ENCODE measurements around the gene LIPI. TPM values are rescaled to one million over a fixed set of nuclear protein-coding genes. Genes with fewer than 3 reads are reported as not detected.
"Not testable (repeated sequence)": the region's sequence is repeated elsewhere in the genome, so short reads cannot be mapped to it uniquely, and the experiment has no call there.

Gene LIPI
- total RNA-seq, 1 donor from 2014 or later, result not detected

- Mint-ChIP-seq H3K4me3 (no peak overlapping the region), H3K27ac (no peak overlapping the region), H3K36me3 (ENCODE audit: low read depth) (peaks cover 8% of the 10 kb centered on the region), H3K27me3 (ENCODE audit: insufficient read depth) (no peaks in the 10 kb centered on the region), H3K9me3 (peaks cover 5% of the 10 kb centered on the region), H3K4me1 (ENCODE audit: low read depth) (peaks cover 5% of the 10 kb centered on the region)
- DNase-seq (ENCODE audit: low spot score), result no peak
- intact Hi-C loops (cut with micrococcal nuclease), result no loop called here
These were observed 111.2 kb downstream of the LIPI start for GRCh38 chr21:14099570-14099969.

DNA sequence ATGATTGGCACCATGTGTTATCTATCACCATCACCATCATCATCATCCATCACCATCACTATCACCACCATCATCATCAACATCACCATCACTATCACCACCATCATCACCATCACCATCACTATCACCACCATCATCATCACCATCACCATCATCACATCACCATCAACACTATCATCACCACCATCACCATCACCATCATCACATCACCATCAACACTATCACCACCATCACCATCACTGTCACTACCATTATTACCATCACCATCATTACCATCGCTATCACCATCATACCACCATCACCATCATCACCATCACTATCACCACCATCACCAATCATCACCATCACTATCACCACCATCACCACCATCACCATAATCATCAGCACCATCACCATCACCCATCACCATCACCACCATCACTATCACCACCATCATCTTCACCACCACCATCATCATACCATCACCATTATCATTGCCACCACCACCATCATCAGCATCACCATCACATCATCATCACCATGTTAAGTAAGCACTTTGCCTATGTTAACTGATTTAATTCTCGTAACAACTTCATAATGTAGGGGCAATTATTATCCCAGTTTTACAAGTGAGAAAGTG lies 112.8 kb downstream of the LIPI start:
- intact Hi-C loops (cut with micrococcal nuclease), result no loop called here
- peaks cover 5% of the 10 kb centered on the region for H3K4me1 Mint-ChIP-seq (ENCODE audit: low read depth)
- H3K36me3 Mint-ChIP-seq (ENCODE audit: low read depth), result peaks cover 8% of the 10 kb centered on the region
- no peak for DNase-seq (ENCODE audit: low spot score)
- H3K27me3 Mint-ChIP-seq (ENCODE audit: insufficient read depth), result no peaks in the 10 kb centered on the region
- peaks cover 5% of the 10 kb centered on the region for H3K9me3 Mint-ChIP-seq
- no peak overlapping the region for H3K4me3 Mint-ChIP-seq
- no peak overlapping the region for H3K27ac Mint-ChIP-seq

- Mint-ChIP-seq H3K27ac (no peak overlapping the region), H3K36me3 (ENCODE audit: low read depth) (peaks cover 13% of the 10 kb centered on the region), H3K4me1 (ENCODE audit: low read depth) (peaks cover 2% of the 10 kb centered on the region), H3K4me3 (no peak overlapping the region), H3K27me3 (ENCODE audit: insufficient read depth) (no peaks in the 10 kb centered on the region), H3K9me3 (peaks cover 6% of the 10 kb centered on the region)
- no peak for DNase-seq (ENCODE audit: low spot score)
- intact Hi-C loops (cut with micrococcal nuclease), result no loop called here
These were observed 114.2 kb downstream of the LIPI start for GRCh38 chr21:14096577-14096976.

DNA sequence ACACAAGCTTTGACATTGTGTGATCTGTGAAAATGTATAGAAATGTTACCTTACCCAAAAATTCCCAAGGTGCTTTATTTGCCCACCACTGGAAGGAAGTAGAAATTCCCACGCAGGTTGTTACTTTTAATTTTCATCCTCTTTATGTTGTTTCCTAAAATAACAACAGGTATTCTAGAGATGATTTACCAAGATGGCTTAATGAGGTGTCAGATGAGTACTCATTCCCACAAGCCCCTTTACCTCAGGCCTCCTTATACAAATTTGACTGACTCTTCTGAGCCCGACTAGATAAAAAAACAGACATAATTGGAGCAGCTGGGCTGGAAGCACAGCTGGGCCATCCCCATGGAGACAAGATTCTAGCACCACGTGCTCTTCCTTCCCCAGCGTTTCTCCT lies 114.6 kb downstream of the LIPI start:
- Mint-ChIP-seq H3K27ac (no peak overlapping the region), H3K27me3 (ENCODE audit: insufficient read depth) (no peaks in the 10 kb centered on the region), H3K4me3 (no peak overlapping the region), H3K36me3 (ENCODE audit: low read depth) (peaks cover 16% of the 10 kb centered on the region), H3K4me1 (ENCODE audit: low read depth) (peaks cover 6% of the 10 kb centered on the region), H3K9me3 (peaks cover 10% of the 10 kb centered on the region)
- intact Hi-C loops (cut with micrococcal nuclease), result no loop called here
- no peak for DNase-seq (ENCODE audit: low spot score)

- H3K4me1 Mint-ChIP-seq (ENCODE audit: low read depth), result peaks cover 11% of the 10 kb centered on the region
- H3K4me3 Mint-ChIP-seq, result no peak overlapping the region
- intact Hi-C loops (cut with micrococcal nuclease), result no loop called here
These were observed 115.7 kb downstream of the LIPI start for GRCh38 chr21:14095056-14095455.

GRCh38 chr21:14092834-14093560 lies 117.8 kb downstream of the LIPI start:
- no peak for DNase-seq (ENCODE audit: low spot score)
- Mint-ChIP-seq H3K4me1 (ENCODE audit: low read depth) (peaks cover 27% of the 10 kb centered on the region), H3K36me3 (ENCODE audit: low read depth) (peaks cover 22% of the 10 kb centered on the region), H3K27ac (no peak overlapping the region), H3K27me3 (ENCODE audit: insufficient read depth) (no peaks in the 10 kb centered on the region), H3K9me3 (peaks cover 21% of the 10 kb centered on the region), H3K4me3 (no peak overlapping the region)
- intact Hi-C loops (cut with micrococcal nuclease), result no loop called here

More at GRCh38 chr21:14095056-14095455, 115.7 kb downstream of the LIPI start:
- peaks cover 18% of the 10 kb centered on the region for H3K36me3 Mint-ChIP-seq (ENCODE audit: low read depth)
- H3K9me3 Mint-ChIP-seq, result peaks cover 17% of the 10 kb centered on the region
- H3K27ac Mint-ChIP-seq, result no peak overlapping the region
- DNase-seq (ENCODE audit: low spot score), result no peak
- no peaks in the 10 kb centered on the region for H3K27me3 Mint-ChIP-seq (ENCODE audit: insufficient read depth)

GRCh38 chr21:14090184-14090583 lies 120.6 kb downstream of the LIPI start:
- DNase-seq (ENCODE audit: low spot score); H3K4me3 Mint-ChIP-seq; H3K27me3 Mint-ChIP-seq (ENCODE audit: insufficient read depth); intact Hi-C loops (cut with micrococcal nuclease): not testable (repeated sequence)
- Mint-ChIP-seq H3K9me3 (peaks cover 18% of the 10 kb centered on the region), H3K4me1 (ENCODE audit: low read depth) (peaks cover 35% of the 10 kb centered on the region), H3K36me3 (ENCODE audit: low read depth) (peaks cover 18% of the 10 kb centered on the region), H3K27ac (peak overlapping the region; percentile 71)

GRCh38 chr21:14088391-14088790 lies 122.4 kb downstream of the LIPI start:
- H3K4me3 Mint-ChIP-seq, result no peak overlapping the region
- H3K36me3 Mint-ChIP-seq (ENCODE audit: low read depth), result peaks cover 22% of the 10 kb centered on the region
- H3K27me3 Mint-ChIP-seq (ENCODE audit: insufficient read depth), result no peaks in the 10 kb centered on the region
- no peak for DNase-seq (ENCODE audit: low spot score)
- peaks cover 35% of the 10 kb centered on the region for H3K4me1 Mint-ChIP-seq (ENCODE audit: low read depth)
- intact Hi-C loops (cut with micrococcal nuclease), result loop anchor here (5.0 to 10.0 kb wide), 4 partner anchors 61 to 1644 kb away; partner anchors contain the start of genes LIPI and RBM11
- peaks cover 18% of the 10 kb centered on the region for H3K9me3 Mint-ChIP-seq
- no peak overlapping the region for H3K27ac Mint-ChIP-seq

DNA sequence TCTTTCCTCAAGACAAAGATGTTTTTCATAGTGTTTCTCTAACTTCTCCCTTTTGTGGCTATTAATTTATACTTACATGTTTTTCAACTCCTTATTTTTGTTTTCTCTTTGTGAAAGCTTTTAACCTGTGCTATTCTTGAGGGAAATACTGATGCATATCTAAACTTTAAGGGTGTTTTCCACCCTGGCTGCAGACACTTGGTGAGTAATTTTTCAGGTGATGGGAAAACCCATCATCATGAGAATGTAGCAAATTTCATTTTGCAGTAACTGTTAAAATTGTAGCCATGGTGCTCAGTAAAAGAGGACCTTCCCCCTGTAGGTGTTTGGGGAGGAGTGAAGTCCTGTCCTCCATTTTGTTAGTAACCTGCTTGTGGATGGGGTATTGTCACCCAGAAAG lies 124.2 kb downstream of the LIPI start:
- no peak for DNase-seq (ENCODE audit: low spot score)
- H3K36me3 Mint-ChIP-seq (ENCODE audit: low read depth), result peaks cover 18% of the 10 kb centered on the region
- intact Hi-C loops (cut with micrococcal nuclease), result loop anchor here (1.0 to 10.0 kb wide), 5 partner anchors 59 to 1646 kb away; partner anchors contain the start of genes HSPA13, LIPI and RBM11
- H3K4me3 Mint-ChIP-seq, result no peak overlapping the region
- H3K9me3 Mint-ChIP-seq, result peaks cover 17% of the 10 kb centered on the region
- H3K4me1 Mint-ChIP-seq (ENCODE audit: low read depth), result peaks cover 33% of the 10 kb centered on the region
- peak overlapping the region; percentile 90 for H3K27ac Mint-ChIP-seq
- H3K27me3 Mint-ChIP-seq (ENCODE audit: insufficient read depth), result no peaks in the 10 kb centered on the region

DNA sequence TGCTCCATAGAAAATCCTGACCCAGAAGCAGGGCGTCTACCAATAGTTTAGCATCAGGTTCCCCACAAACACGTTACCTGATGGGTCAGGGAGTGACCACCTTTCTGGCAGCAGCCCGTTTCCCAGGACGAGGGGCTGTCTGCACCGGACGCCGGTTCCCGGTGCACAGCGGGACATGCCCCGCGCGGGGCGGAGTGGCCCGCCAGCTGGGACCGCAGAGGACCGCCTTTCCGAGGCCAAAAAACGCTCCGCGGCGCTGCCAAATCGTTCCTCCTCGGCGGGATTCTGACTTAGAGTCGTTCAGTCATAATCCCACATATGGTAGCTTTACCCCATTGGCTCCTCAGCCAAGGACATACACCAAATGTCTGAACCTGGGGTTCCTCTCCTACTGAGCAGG lies 126.1 kb downstream of the LIPI start:
- H3K4me3 Mint-ChIP-seq, result no peak overlapping the region
- H3K27me3 Mint-ChIP-seq (ENCODE audit: insufficient read depth), result no peaks in the 10 kb centered on the region
- no peak for DNase-seq (ENCODE audit: low spot score)
- no peak overlapping the region for H3K27ac Mint-ChIP-seq
- peaks cover 10% of the 10 kb centered on the region for H3K36me3 Mint-ChIP-seq (ENCODE audit: low read depth)
- peaks cover 21% of the 10 kb centered on the region for H3K4me1 Mint-ChIP-seq (ENCODE audit: low read depth)
- intact Hi-C loops (cut with micrococcal nuclease), result loop anchor here (5.0 to 10.0 kb wide), 4 partner anchors 57 to 1648 kb away; partner anchors contain the start of genes LIPI and RBM11
- H3K9me3 Mint-ChIP-seq, result peaks cover 3% of the 10 kb centered on the region

DNA sequence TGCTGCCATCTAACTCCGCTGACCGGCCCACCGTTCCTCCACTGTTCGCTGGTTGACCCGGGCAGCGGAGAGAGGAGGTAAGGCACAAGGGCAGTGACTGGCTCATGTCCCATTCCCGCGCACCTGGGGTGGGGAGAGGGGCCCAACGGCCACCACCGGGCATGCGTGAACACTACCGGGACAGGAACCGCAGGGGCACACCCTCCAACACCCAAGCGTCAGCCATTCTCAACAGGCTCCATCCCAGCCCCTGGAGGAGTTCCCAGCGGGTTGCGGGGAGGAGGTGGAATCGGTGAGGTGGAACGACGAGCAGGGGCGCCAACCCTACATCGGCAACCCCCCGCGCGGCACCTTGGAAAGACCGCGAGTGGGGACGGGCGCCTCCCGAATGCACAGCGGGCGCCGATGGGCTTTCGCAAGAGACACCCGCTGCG lies 126.7 kb downstream of the LIPI start:
- Mint-ChIP-seq H3K4me1 (ENCODE audit: low read depth) (peaks cover 15% of the 10 kb centered on the region), H3K27ac (no peak overlapping the region), H3K9me3 (no peaks in the 10 kb centered on the region), H3K36me3 (ENCODE audit: low read depth) (peaks cover 7% of the 10 kb centered on the region), H3K4me3 (no peak overlapping the region), H3K27me3 (ENCODE audit: insufficient read depth) (no peaks in the 10 kb centered on the region)
- intact Hi-C loops (cut with micrococcal nuclease), result loop anchor here (10.0 kb wide), 1 partner anchor 131 kb away; the partner anchor contains the start of genes LIPI and RBM11
- no peak for DNase-seq (ENCODE audit: low spot score)

DNA sequence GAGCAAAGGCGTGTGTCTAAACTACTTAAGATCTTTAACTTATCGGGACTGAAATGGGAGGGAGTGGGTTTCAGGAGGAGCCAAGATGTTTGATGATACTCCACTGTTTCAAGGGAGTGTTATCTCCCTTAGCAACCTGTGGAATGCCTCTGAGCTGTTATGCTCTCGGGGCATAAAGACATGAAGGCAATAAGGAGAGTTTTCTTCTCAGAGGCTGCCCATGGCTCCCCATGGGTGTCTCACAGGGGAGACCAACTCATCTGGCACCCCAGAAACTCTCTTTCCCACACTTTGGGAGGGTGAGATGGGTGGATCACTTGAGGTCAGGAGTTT lies 130.0 kb downstream of the LIPI start:
- H3K4me3 Mint-ChIP-seq, result no peak overlapping the region
- H3K9me3 Mint-ChIP-seq, result peaks cover 10% of the 10 kb centered on the region
- no peak for DNase-seq (ENCODE audit: low spot score)
- H3K4me1 Mint-ChIP-seq (ENCODE audit: low read depth), result no peaks in the 10 kb centered on the region
- H3K36me3 Mint-ChIP-seq (ENCODE audit: low read depth), result peaks cover 5% of the 10 kb centered on the region
- intact Hi-C loops (cut with micrococcal nuclease), result loop anchor here (10.0 kb wide), 1 partner anchor 134 kb away; the partner anchor contains the start of genes LIPI and RBM11
- H3K27ac Mint-ChIP-seq, result no peak overlapping the region
- H3K27me3 Mint-ChIP-seq (ENCODE audit: insufficient read depth), result no peaks in the 10 kb centered on the region
